HepG2 (cell line): ENCODE measurements around the gene MYOCOS. TPM values are rescaled to one million over a fixed set of nuclear protein-coding genes. Genes with fewer than 3 reads are reported as not detected.

Source experiments
- ATAC-seq: fragments of 200-7000 bp; cut with Tn5 transposase; 3 replicates; pipeline ENCODE4 v1.9.1; 2020; ENCODE audit warnings: mild to moderate bottlenecking, moderate library complexity
- BruUV-seq: library from RNA; stranded (reverse); fragments of 400-500 nt; replicated peaks from 2 replicates; lab custom pipeline; 2021; lab: Mats Ljungman, UMichigan
- CTCF ChIA-PET: fragments of 300-600 bp; formaldehyde crosslinking; extraction: SDS; loops from one replicate; lab custom pipeline; 2021; ENCODE audit warnings: low total read pairs, inconsistent platforms, low intra/inter-chr PET ratio; lab: Yijun Ruan, JAX
- POLR2A ChIA-PET: fragments of 350-600 bp; sonication (Branson Sonifier 250); formaldehyde crosslinking; loops from one replicate; lab custom pipeline; 2020; ENCODE audit warnings: antibody characterized with exemption, inconsistent platforms; lab: Yijun Ruan, JAX
- DNase-seq: peaks from one replicate; pipeline ENCODE4 v3.0.0-alpha.2; 2015; ENCODE audit warnings: low spot score
- FAIRE-seq: peaks from 3 replicates; lab custom pipeline; 2011; peaks lifted over from hg19 to GRCh38; lab: Jason Lieb, UNC
- H2AFZ ChIP-seq: one replicate; pipeline ENCODE4 v1.6.1; 2011; ENCODE audit warnings: low read length, inconsistent platforms
- H3K27ac ChIP-seq: fragments of 300-600 bp; 3 replicates; pipeline ENCODE4 v1.8.0; 2011; ENCODE audit warnings: mixed run types, mild to moderate bottlenecking, mixed read lengths, low read length, inconsistent platforms; ENCODE audit not compliant: insufficient read depth; ENCODE audit errors: extremely low read length
- H3K27me3 ChIP-seq, 2 experiments: fragments of 200-600 bp in 1 of 2; 2 replicates in 1 of 2; 3 replicates in 1 of 2; pipeline versions ENCODE4 v1.6.0 to v1.8.0; 2011; ENCODE audit warnings: low read length in 2 of 2, mild to moderate bottlenecking in 2 of 2, moderate library complexity in 2 of 2, inconsistent platforms in 1 of 2; ENCODE audit not compliant: insufficient read depth in 2 of 2, control insufficient read depth in 1 of 2
- H3K36me3 ChIP-seq, 2 experiments: fragments of 200-600 bp in 1 of 2; replicated peaks in 1 of 2; 2 replicates in 1 of 2; 3 replicates in 1 of 2; pipeline versions ENCODE4 v1.5.1 to v1.8.0; 2011; ENCODE audit warnings: low read length in 2 of 2, inconsistent platforms in 1 of 2; ENCODE audit not compliant: insufficient read depth in 2 of 2, control insufficient read depth in 1 of 2
- H3K4me1 ChIP-seq: 2 replicates; pipeline ENCODE4 v1.5.1; 2012; ENCODE audit warnings: low read length, inconsistent platforms; ENCODE audit not compliant: insufficient read depth
- H3K4me2 ChIP-seq: 2 replicates; pipeline ENCODE4 v1.6.0; 2011; ENCODE audit warnings: low read depth, low read length, inconsistent platforms
- H3K4me3 ChIP-seq, 3 experiments: fragments of 200-600 bp in 1 of 3; sonication (generic), shearing (Covaris generic) in 1 of 3; replicated peaks in 1 of 3; 2 replicates each; pipeline ENCODE4 v1.5.1; 2011 to 2016; ENCODE audit warnings: low read length in 3 of 3, inconsistent platforms in 2 of 3, low read depth in 2 of 3, mild to moderate bottlenecking in 2 of 3, control low read depth in 1 of 3, mixed read lengths in 1 of 3; ENCODE audit not compliant: insufficient read depth in 1 of 3
- H3K79me2 ChIP-seq: one replicate; pipeline ENCODE4 v1.6.1; 2011; ENCODE audit warnings: low read length, inconsistent platforms; ENCODE audit not compliant: insufficient read depth
- H3K9ac ChIP-seq: 2 replicates; pipeline ENCODE4 v1.6.0; 2011; ENCODE audit warnings: mild to moderate bottlenecking, low read depth, low read length, inconsistent platforms; ENCODE audit not compliant: insufficient read depth
- H3K9me3 ChIP-seq: 2 replicates; pipeline ENCODE4 v1.5.1; 2012; ENCODE audit warnings: mild to moderate bottlenecking, low read length
- H4K20me1 ChIP-seq: 2 replicates; pipeline ENCODE4 v1.6.0; 2011; ENCODE audit warnings: inconsistent platforms, mild to moderate bottlenecking, low read length, moderate library complexity; ENCODE audit not compliant: insufficient read depth
- AGO1 ChIP-seq: fragments of 200-400 bp; formaldehyde crosslinking; IDR thresholded peaks from 2 replicates; pipeline ENCODE4 v1.6.1; 2017; ENCODE audit warnings: mild to moderate bottlenecking, low read depth, low read length, moderate library complexity; ENCODE audit not compliant: poor library complexity, severe bottlenecking
- CBX1 ChIP-seq: IDR thresholded peaks from one replicate; pipeline ENCODE4 v1.6.1; 2016; ENCODE audit warnings: antibody characterized with exemption, low read depth
- DNMT3B ChIP-seq: conservative IDR thresholded peaks from 2 replicates; pipeline ENCODE4 v1.6.1; 2016; ENCODE audit warnings: missing biosample characterization, control low read depth
- GATAD2A ChIP-seq: IDR thresholded peaks from 2 replicates; pipeline ENCODE4 v1.6.1; 2016
- KAT2B ChIP-seq: fragments of 150-350 bp; IDR thresholded peaks from 2 replicates; pipeline ENCODE4 v1.6.1; 2014; ENCODE audit warnings: low read depth, low read length, borderline replicate concordance
- ONECUT2 ChIP-seq: sonication (generic); formaldehyde crosslinking; IDR thresholded peaks from 2 replicates; pipeline ENCODE4 v1.4.0; 2020; ENCODE audit warnings: missing genetic modification reagents
- RARA ChIP-seq: IDR thresholded peaks from 2 replicates; pipeline ENCODE4 v1.6.1; 2016; ENCODE audit warnings: missing genetic modification reagents, missing compliant biosample characterization
- SRSF4 ChIP-seq: fragments of 200-400 bp; formaldehyde crosslinking; IDR thresholded peaks from one replicate; pipeline ENCODE4 v1.6.1; 2018; ENCODE audit warnings: mild to moderate bottlenecking, low read depth, low read length, moderate library complexity; ENCODE audit not compliant: poor library complexity, severe bottlenecking
- TGIF2 ChIP-seq: IDR thresholded peaks from 2 replicates; pipeline ENCODE4 v1.6.1; 2016; ENCODE audit warnings: control low read depth, missing compliant biosample characterization
- ZFP36 ChIP-seq: fragments of 150-350 bp; IDR thresholded peaks from 2 replicates; pipeline ENCODE4 v1.6.1; 2018; ENCODE audit warnings: borderline replicate concordance, low read length, low read depth; ENCODE audit not compliant: partially characterized antibody
- ZNF616 ChIP-seq: sonication (generic); formaldehyde crosslinking; IDR thresholded peaks from 2 replicates; pipeline ENCODE4 v1.5.0; 2020; ENCODE audit warnings: low read depth, mild to moderate bottlenecking, missing genetic modification reagents
- WGBS: methylation state at CpG from one replicate; pipeline ENCODE4 v1.1.6; 2017; ENCODE audit warnings: low lambda C conversion rate; 5-methylcytosine and 5-hydroxymethylcytosine counted together
- in situ Hi-C: cut with HindIII; loops from 2 replicates; pipeline ENCODE4 v1.10.0; 2017; ENCODE audit warnings: low pct_unique_long_range_greater_than_20kb; ENCODE audit not compliant: extremely low pct_ligation_motif_present
- intact Hi-C: fragments of 100-400 bp; cut with micrococcal nuclease; formaldehyde crosslinking; loops from one replicate; pipeline ENCODE4 v1.10.0; 2022; ENCODE audit not compliant: unreplicated experiment
- polyA plus RNA-seq, 8 experiments: library from polyadenylated mRNA; depleted of rRNA in 3 of 8; stranded (reverse) in 7 of 8; unstranded in 1 of 8; fragments of >200 nt; fragmentation: Illumina TruSeq in 4 of 8; extraction: Trizol in 4 of 8; gene quantifications; 2 replicates each; pipeline versions ENCODE4 v1.2.1 to v1.2.3, GENCODE V29; 2011 to 2016; ENCODE audit warnings: low read depth in 4 of 8, missing spikeins in 1 of 8, mixed read lengths in 1 of 8; ENCODE audit not compliant: insufficient read depth in 1 of 8
- total RNA-seq, 5 experiments: library from RNA; depleted of rRNA; stranded (reverse); fragments of >200 nt; fragmentation: Illumina TruSeq; extraction: Trizol; gene quantifications; 2 replicates each; pipeline ENCODE4 v1.2.3, GENCODE V29; 2016; ENCODE audit warnings: low read depth in 1 of 5
- TF ChIP-seq, protein P1 (sequence below): sonication (generic); formaldehyde crosslinking; IDR thresholded peaks from 2 replicates; pipeline ENCODE4 v1.8.1; 2023; ENCODE audit warnings: mild to moderate bottlenecking, missing genetic modification reagents
- TF ChIP-seq, protein P2 (sequence below): IDR thresholded peaks from 2 replicates; pipeline ENCODE4 v1.6.1; 2016; ENCODE audit warnings: missing compliant biosample characterization, missing genetic modification reagents, borderline replicate concordance
- TF ChIP-seq, protein P3 (sequence below): sonication (generic); formaldehyde crosslinking; IDR thresholded peaks from 2 replicates; pipeline ENCODE4 v1.5.1; 2020; ENCODE audit warnings: mild to moderate bottlenecking, missing genetic modification reagents, moderate library complexity
- TF ChIP-seq, protein P4 (sequence below): sonication (generic); formaldehyde crosslinking; IDR thresholded peaks from 2 replicates; pipeline ENCODE4 v1.4.0; 2020; ENCODE audit warnings: mild to moderate bottlenecking, missing genetic modification reagents

Gene MYOCOS
- total and polyA plus RNA-seq, 2 of the 13 experiments (the other 11 are each of a cell fraction or from before 2014, with no cell fraction given): not detected

DNA sequence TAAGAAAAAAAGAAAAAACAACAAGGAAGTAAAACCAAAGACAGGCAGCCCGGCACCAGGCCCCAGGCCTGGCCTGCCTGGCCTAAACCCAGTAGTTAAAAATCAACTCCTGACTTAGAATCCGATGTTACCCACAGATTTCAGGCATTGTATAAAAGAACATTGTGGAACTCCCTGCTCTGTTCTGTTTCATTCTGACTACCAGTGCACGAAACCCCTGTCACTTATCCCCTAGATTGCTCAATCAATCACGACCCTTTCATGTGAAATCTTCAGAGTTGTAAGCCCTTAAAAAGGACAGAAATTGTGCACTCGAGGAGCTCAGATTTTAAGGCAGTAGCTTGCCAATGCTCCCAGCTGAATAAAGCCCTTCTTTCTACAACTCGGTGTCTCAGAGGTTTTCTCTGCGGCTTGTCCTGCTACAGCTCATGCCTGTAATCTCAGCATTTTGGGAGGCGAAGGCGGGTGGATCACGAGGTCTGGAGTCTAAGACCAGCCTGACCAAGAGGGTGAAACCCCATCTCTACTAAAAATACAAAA is 15.6 kb upstream of the MYOCOS start:
- ChIA-PET POLR2A (interaction anchor here (1.7 kb wide), 1 partner anchor 16 kb away, joined by 3 read pairs; the partner anchor contains the start of gene MYOCOS), CTCF (no interaction called here)
- no peak overlapping the region for H2AFZ ChIP-seq
- no peak overlapping the region for H3K27ac ChIP-seq
- BruUV-seq: no TSS peak
- no peaks in the 10 kb centered on the region for H3K36me3 ChIP-seq
- TF ChIP-seq TGIF2 (CRISPR knock-in tag) (no peak), KAT2B (no peak), RARA (CRISPR knock-in tag) (no peak), ZNF616 (no peak), ZFP36 (no peak), SRSF4 (no peak), DNMT3B (CRISPR knock-in tag) (no peak), AGO1 (no peak), ONECUT2 (CRISPR knock-in tag) (no peak), GATAD2A (CRISPR knock-in tag) (no peak), CBX1 (no peak)
- TF ChIP-seq, protein P1, sequence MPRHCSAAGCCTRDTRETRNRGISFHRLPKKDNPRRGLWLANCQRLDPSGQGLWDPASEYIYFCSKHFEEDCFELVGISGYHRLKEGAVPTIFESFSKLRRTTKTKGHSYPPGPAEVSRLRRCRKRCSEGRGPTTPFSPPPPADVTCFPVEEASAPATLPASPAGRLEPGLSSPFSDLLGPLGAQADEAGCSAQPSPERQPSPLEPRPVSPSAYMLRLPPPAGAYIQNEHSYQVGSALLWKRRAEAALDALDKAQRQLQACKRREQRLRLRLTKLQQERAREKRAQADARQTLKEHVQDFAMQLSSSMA (CRISPR knock-in tag): no peak
- TF ChIP-seq, protein P2, sequence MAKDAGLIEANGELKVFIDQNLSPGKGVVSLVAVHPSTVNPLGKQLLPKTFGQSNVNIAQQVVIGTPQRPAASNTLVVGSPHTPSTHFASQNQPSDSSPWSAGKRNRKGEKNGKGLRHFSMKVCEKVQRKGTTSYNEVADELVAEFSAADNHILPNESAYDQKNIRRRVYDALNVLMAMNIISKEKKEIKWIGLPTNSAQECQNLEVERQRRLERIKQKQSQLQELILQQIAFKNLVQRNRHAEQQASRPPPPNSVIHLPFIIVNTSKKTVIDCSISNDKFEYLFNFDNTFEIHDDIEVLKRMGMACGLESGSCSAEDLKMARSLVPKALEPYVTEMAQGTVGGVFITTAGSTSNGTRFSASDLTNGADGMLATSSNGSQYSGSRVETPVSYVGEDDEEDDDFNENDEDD: no peak
- TF ChIP-seq, protein P3, sequence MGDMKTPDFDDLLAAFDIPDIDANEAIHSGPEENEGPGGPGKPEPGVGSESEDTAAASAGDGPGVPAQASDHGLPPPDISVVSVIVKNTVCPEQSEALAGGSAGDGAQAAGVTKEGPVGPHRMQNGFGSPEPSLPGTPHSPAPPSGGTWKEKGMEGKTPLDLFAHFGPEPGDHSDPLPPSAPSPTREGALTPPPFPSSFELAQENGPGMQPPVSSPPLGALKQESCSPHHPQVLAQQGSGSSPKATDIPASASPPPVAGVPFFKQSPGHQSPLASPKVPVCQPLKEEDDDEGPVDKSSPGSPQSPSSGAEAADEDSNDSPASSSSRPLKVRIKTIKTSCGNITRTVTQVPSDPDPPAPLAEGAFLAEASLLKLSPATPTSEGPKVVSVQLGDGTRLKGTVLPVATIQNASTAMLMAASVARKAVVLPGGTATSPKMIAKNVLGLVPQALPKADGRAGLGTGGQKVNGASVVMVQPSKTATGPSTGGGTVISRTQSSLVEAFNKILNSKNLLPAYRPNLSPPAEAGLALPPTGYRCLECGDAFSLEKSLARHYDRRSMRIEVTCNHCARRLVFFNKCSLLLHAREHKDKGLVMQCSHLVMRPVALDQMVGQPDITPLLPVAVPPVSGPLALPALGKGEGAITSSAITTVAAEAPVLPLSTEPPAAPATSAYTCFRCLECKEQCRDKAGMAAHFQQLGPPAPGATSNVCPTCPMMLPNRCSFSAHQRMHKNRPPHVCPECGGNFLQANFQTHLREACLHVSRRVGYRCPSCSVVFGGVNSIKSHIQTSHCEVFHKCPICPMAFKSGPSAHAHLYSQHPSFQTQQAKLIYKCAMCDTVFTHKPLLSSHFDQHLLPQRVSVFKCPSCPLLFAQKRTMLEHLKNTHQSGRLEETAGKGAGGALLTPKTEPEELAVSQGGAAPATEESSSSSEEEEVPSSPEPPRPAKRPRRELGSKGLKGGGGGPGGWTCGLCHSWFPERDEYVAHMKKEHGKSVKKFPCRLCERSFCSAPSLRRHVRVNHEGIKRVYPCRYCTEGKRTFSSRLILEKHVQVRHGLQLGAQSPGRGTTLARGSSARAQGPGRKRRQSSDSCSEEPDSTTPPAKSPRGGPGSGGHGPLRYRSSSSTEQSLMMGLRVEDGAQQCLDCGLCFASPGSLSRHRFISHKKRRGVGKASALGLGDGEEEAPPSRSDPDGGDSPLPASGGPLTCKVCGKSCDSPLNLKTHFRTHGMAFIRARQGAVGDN (CRISPR knock-in tag): no peak
- TF ChIP-seq, protein P4, sequence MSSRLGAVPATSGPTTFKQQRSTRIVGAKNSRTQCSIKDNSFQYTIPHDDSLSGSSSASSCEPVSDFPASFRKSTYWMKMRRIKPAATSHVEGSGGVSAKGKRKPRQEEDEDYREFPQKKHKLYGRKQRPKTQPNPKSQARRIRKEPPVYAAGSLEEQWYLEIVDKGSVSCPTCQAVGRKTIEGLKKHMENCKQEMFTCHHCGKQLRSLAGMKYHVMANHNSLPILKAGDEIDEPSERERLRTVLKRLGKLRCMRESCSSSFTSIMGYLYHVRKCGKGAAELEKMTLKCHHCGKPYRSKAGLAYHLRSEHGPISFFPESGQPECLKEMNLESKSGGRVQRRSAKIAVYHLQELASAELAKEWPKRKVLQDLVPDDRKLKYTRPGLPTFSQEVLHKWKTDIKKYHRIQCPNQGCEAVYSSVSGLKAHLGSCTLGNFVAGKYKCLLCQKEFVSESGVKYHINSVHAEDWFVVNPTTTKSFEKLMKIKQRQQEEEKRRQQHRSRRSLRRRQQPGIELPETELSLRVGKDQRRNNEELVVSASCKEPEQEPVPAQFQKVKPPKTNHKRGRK (CRISPR knock-in tag): no peak
- H3K9ac ChIP-seq: no peak overlapping the region
- intact Hi-C loops: no loop called here
- no peak for DNase-seq
- no peak for ATAC-seq
- H3K79me2 ChIP-seq: no peaks in the 10 kb centered on the region
- WGBS: 22% methylated on average over 9 of the region's 10 CpGs
- H3K4me3 ChIP-seq: no peak overlapping the region
- H3K4me2 ChIP-seq: peak overlapping the region; percentile 55
- no peak for FAIRE-seq
- no peaks in the 10 kb centered on the region for H3K27me3 ChIP-seq
- H4K20me1 ChIP-seq: no peaks in the 10 kb centered on the region
- no peaks in the 10 kb centered on the region for H3K4me1 ChIP-seq
- in situ Hi-C loops: no loop called here
- no peaks in the 10 kb centered on the region for H3K9me3 ChIP-seq
